Measurements from ENCODE around the gene KLF8.

KLF8 gene

DNA sequence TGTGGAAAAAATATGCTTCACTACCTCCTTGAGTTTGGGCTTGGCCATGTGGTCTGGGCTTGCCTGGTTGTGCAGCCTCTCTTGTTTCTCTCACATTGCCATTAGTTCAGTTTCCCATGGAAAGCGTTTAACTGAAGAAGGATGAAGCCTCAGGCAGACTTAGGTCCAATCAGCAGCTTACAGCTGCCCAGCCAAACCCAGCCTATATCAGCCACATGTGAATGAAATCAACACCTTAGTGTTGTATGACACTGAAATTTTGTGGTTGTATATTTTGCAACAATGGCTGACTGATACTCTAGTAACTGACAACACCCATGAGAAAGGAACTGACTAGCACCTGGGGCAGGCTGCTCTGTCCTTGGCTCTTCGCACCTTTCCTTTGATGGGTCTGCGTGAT lies 81.2 kb downstream of the KLF8 start:
- no peak for DNase-seq

DNA sequence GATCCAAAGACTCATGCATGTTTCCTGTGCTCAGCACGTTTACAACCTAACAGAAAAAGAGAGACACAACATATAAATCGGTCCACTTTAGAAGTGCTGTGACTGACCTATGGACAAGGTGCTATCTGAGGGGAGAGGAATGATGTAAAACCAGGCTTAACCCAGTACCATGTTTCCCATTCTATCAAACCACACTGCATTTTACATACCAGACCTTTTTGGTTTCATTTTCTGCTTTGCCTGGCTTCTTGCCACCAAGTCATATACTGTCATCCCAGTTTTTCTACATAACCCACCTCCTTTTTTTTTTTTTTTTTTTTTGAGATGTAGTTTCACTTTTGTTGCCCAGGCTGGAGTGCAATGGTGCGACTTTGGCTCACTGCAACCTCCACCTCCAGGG lies 82.2 kb downstream of the KLF8 start:
- DNase-seq: no peak

DNA sequence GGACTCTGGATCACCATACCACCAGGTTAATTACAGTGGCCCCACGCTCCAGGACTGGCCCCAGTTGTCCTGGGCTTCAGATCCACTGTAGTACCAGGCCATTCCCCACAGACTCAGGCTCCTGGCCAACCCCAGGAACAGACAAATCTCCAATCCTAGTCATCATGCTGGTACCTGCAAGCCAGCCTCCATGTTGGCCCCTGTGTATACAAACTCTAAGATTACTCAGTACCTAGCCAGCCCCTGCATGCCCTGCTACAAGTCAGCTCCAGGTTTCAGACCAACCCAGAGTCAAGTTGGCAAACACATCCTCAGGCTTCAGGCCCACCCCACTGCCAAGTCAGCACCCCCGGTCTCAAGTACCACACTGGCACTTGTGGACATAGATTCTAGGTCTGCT lies 85.9 kb downstream of the KLF8 start:
- no peak for DNase-seq

DNA sequence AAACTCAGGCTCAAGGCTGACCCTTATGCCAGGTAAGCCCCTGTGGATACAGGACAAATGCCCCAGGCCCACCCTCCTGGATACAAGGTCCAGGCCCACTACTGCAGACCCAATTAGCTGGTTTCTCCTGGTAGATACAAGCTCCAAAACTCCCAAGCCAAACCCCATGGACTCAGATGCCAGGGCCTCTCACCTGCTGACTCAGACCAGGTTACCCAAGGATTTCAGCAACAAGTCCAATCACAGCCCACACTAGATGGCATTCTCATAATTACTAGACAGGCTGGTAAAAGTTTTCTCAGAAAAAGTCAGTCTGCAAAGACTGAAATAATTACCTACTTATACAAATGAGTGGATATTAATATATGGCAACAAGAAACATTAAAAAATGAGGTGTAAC lies 87.0 kb downstream of the KLF8 start:
- DNase-seq: no peak
